ENCODE results near the gene ARHGAP1. TPM values are rescaled to one million over a fixed set of nuclear protein-coding genes. Genes with fewer than 3 reads are reported as not detected.

Gene ARHGAP1
- total and polyA plus RNA-seq, 9 of the 15 experiments (the other 6 are each of a cell fraction or from before 2014, with no cell fraction given): 3.6 to 30.4 (median 8.2) TPM

GRCh38 chr11:46682773-46683752, 17.4 kb downstream of the ARHGAP1 start:
- Histone ChIP-seq H3K4me3 (no peak overlapping the region), H3K9ac (ENCODE audit: insufficient read depth in 1 of 2, low read depth in 2 of 2, low read length in 2 of 2) (0 out of 4 replicates have a peak overlapping the region, but pooled peaks of 1 of the 2 experiments have one; percentile 45), H3K27me3 (ENCODE audit: control insufficient read depth in 2 of 2, insufficient read depth in 2 of 2, low read length in 2 of 2) (no peaks in the 10 kb centered on the region), H3K9me3 (replicated peaks; ENCODE audit: control insufficient read depth, insufficient read depth, low read depth, low read length) (no peaks in the 10 kb centered on the region), H3K4me2 (ENCODE audit: insufficient read depth, low read length) (no peak overlapping the region), H3K36me3 (ENCODE audit: control insufficient read depth, insufficient read depth, low read length) (peaks cover 58% of the 10 kb centered on the region; the same call in 2 of the 3 replicates), H4K20me1 (replicated peaks; ENCODE audit: control insufficient read depth, insufficient read depth, low read length) (no peaks in the 10 kb centered on the region), H3K27ac (ENCODE audit: extremely low read depth, low read depth, low read length) (no peak overlapping the region), H2AFZ (ENCODE audit: low read depth, low read length) (no peak overlapping the region), H3K4me1 (replicated peaks in 1 of 2; ENCODE audit: control insufficient read depth in 2 of 2, insufficient read depth in 2 of 2, low read length in 2 of 2) (no peaks in the 10 kb centered on the region; a peak in 1 of 5 replicates), H3K9me1 (ENCODE audit: control insufficient read depth, insufficient read depth, low read length) (peaks cover 2% of the 10 kb centered on the region), H3K79me2 (ENCODE audit: control insufficient read depth, insufficient read depth, low read length) (no peaks in the 10 kb centered on the region)
- intact Hi-C loops (cut with micrococcal nuclease): no loop called here
- in situ Hi-C loops (cut with MboI): no loop called here
- no peak for DNase-seq (ENCODE audit: extremely low read depth in 1 of 4, low spot score in 3 of 4)
- TF ChIP-seq ZNF830 (CRISPR knock-in tag; IDR thresholded peaks at IDR 0.05) (no peak), ELF2 (CRISPR knock-in tag; IDR thresholded peaks at IDR 0.05) (no peak), KLF1 (tag; IDR thresholded peaks at IDR 0.05) (no peak), CBX5 (IDR thresholded peaks at IDR 0.05; ENCODE audit: borderline replicate concordance, low read depth) (no peak), KDM1A (IDR thresholded peaks at IDR 0.05) (peak in 1 of 2 experiments; percentile 42; a peak in 1 of 4 replicates), SMARCA5 (IDR thresholded peaks at IDR 0.05) (peak; percentile 86; the same call in 1 of the 2 replicates), ZFP36 (IDR thresholded peaks at IDR 0.05; ENCODE audit: low read depth, low read length, partially characterized antibody) (peak; percentile 91), DACH1 (IDR thresholded peaks at IDR 0.05; ENCODE audit: partially characterized antibody) (no peak), RBM25 (IDR thresholded peaks at IDR 0.05; ENCODE audit: low read depth, low read length, severe bottlenecking) (peak; percentile 90), CEBPG (CRISPR knock-in tag; IDR thresholded peaks at IDR 0.05) (peak; percentile 17; the same call in 1 of the 2 replicates), CEBPG (tag; conservative IDR thresholded peaks at IDR 0.05 in 1 of 2, IDR thresholded peaks at IDR 0.05 in 1 of 2) (no peak; a peak in 1 of 4 replicates), ZEB2 (IDR thresholded peaks at IDR 0.05) (no peak), RFX5 (IDR thresholded peaks at IDR 0.05; ENCODE audit: low read depth, low read length) (no peak), BCOR (IDR thresholded peaks at IDR 0.05) (peak; percentile 84), ASH1L (IDR thresholded peaks at IDR 0.05; ENCODE audit: borderline replicate concordance, low read depth, partially characterized antibody) (no peak), LEF1 (IDR thresholded peaks at IDR 0.05) (no peak), BHLHE40 (IDR thresholded peaks at IDR 0.05; ENCODE audit: low read length) (no peak), TOE1 (IDR thresholded peaks at IDR 0.05; ENCODE audit: borderline replicate concordance) (no peak), TOE1 (CRISPR knock-in tag; IDR thresholded peaks at IDR 0.05; ENCODE audit: borderline replicate concordance, low read depth) (no peak)
- BruUV-seq (replicated peaks): no TSS peak
- FAIRE-seq: no peak
- no peak; the same call in 2 of the 3 replicates for ATAC-seq
- WGBS (ENCODE audit: insufficient coverage, low coverage, missing lambda C conversion rate): 89% methylated on average over 8 of the region's 11 CpGs
- CTCF ChIA-PET (ENCODE audit: low intra/inter-chr PET ratio): interaction anchor here (0.6 kb wide), 1 partner anchor 443 kb away, joined by 4 read pairs; no protein-coding TSS in a partner anchor
- POLR2A ChIA-PET: interaction anchor here (0.7 to 1.2 kb wide), 3 partner anchors 11 to 91 kb away, joined by 3 to 4 read pairs (median 3); no protein-coding TSS in a partner anchor
